H9 (cell line): ENCODE measurements around the gene VTN. TPM values are rescaled to one million over a fixed set of nuclear protein-coding genes. Genes with fewer than 3 reads are reported as not detected.
A peak's percentile ranks its signal among the peaks of the same experiment; 100 is the strongest.

Source experiments
- DNase-seq: peaks from one replicate; pipeline ENCODE4 v3.0.0-alpha.2; 2017
- H2AFZ ChIP-seq: one replicate; pipeline ENCODE4 v1.6.1; 2013; ENCODE audit warnings: mild to moderate bottlenecking, low read length, control low read depth, moderate library complexity
- H2AK5ac ChIP-seq: 2 replicates; pipeline ENCODE4 v1.6.1; 2013; ENCODE audit warnings: low read length, control low read depth, mixed read lengths; ENCODE audit not compliant: insufficient read length
- H2BK120ac ChIP-seq: one replicate; pipeline ENCODE4 v1.6.1; 2013; ENCODE audit warnings: low read depth, mild to moderate bottlenecking, low read length, control low read depth, inconsistent platforms; ENCODE audit not compliant: poor library complexity, severe bottlenecking
- H2BK12ac ChIP-seq: 2 replicates; pipeline ENCODE4 v1.6.1; 2013; ENCODE audit warnings: low read length, control low read depth, mixed read lengths, low read depth; ENCODE audit not compliant: insufficient read length
- H2BK15ac ChIP-seq: 2 replicates; pipeline ENCODE4 v1.6.1; 2013; ENCODE audit warnings: low read depth, low read length, control low read depth
- H2BK20ac ChIP-seq: one replicate; pipeline ENCODE4 v1.6.1; 2013; ENCODE audit warnings: low read depth, mild to moderate bottlenecking, low read length, control low read depth, inconsistent platforms; ENCODE audit not compliant: poor library complexity, severe bottlenecking
- H2BK5ac ChIP-seq: 2 replicates; pipeline ENCODE4 v1.6.1; 2013; ENCODE audit warnings: low read length, control low read depth, mixed read lengths; ENCODE audit not compliant: insufficient read length
- H3K14ac ChIP-seq: 2 replicates; pipeline ENCODE4 v1.6.1; 2013; ENCODE audit warnings: low read length, control low read depth; ENCODE audit not compliant: insufficient read depth
- H3K18ac ChIP-seq: 2 replicates; pipeline ENCODE4 v1.6.1; 2013; ENCODE audit warnings: low read depth, mild to moderate bottlenecking, mixed read lengths, low read length, control low read depth; ENCODE audit not compliant: insufficient read length
- H3K23ac ChIP-seq: 2 replicates; pipeline ENCODE4 v1.6.1; 2013; ENCODE audit warnings: low read length, control low read depth, mixed read lengths, low read depth; ENCODE audit not compliant: insufficient read length
- H3K23me2 ChIP-seq: 2 replicates; pipeline ENCODE4 v1.6.1; 2013; ENCODE audit warnings: low read depth, mild to moderate bottlenecking, mixed read lengths, low read length, control low read depth; ENCODE audit not compliant: insufficient read length, poor library complexity, severe bottlenecking
- H3K27ac ChIP-seq: 2 replicates; pipeline ENCODE4 v1.5.1; 2013; ENCODE audit warnings: low read length, control low read depth, mixed read lengths, low read depth; ENCODE audit not compliant: insufficient read length
- H3K27me3 ChIP-seq: 2 replicates; pipeline ENCODE4 v1.6.1; 2013; ENCODE audit warnings: low read length, control low read depth, inconsistent platforms; ENCODE audit not compliant: insufficient read depth
- H3K4ac ChIP-seq: 2 replicates; pipeline ENCODE4 v1.6.1; 2013; ENCODE audit warnings: low read depth, mild to moderate bottlenecking, control low read depth, inconsistent platforms, low read length, moderate library complexity
- H3K4me1 ChIP-seq: 2 replicates; pipeline ENCODE4 v1.6.1; 2013; ENCODE audit warnings: low read length, control low read depth, inconsistent platforms; ENCODE audit not compliant: insufficient read depth
- H3K4me2 ChIP-seq: 2 replicates; pipeline ENCODE4 v1.6.1; 2013; ENCODE audit warnings: low read length, control low read depth, mixed read lengths; ENCODE audit not compliant: insufficient read length, insufficient read depth
- H3K56ac ChIP-seq: 2 replicates; pipeline ENCODE4 v1.6.1; 2013; ENCODE audit warnings: low read depth, mild to moderate bottlenecking, mixed read lengths, low read length, control low read depth; ENCODE audit not compliant: insufficient read length
- H3K79me1 ChIP-seq: 2 replicates; pipeline ENCODE4 v1.6.1; 2013; ENCODE audit warnings: low read depth, mild to moderate bottlenecking, moderate library complexity, low read length, control low read depth, inconsistent platforms; ENCODE audit not compliant: insufficient read depth, poor library complexity, severe bottlenecking
- H3K79me2 ChIP-seq: 2 replicates; pipeline ENCODE4 v1.6.1; 2013; ENCODE audit warnings: low read length, control low read depth, inconsistent platforms; ENCODE audit not compliant: insufficient read depth
- H3K9ac ChIP-seq: 2 replicates; pipeline ENCODE4 v1.6.1; 2013; ENCODE audit warnings: low read length, control low read depth, mixed read lengths; ENCODE audit not compliant: insufficient read length; ENCODE audit errors: extremely low read depth
- H3K9me3 ChIP-seq: one replicate; pipeline ENCODE4 v1.6.1; 2013; ENCODE audit warnings: low read depth, low read length, inconsistent platforms; ENCODE audit not compliant: control insufficient read depth
- H3T11ph ChIP-seq: one replicate; pipeline ENCODE4 v1.6.1; 2013; ENCODE audit warnings: mild to moderate bottlenecking, low read length, control low read depth, inconsistent platforms
- H4K20me1 ChIP-seq: one replicate; pipeline ENCODE4 v1.6.1; 2013; ENCODE audit not compliant: control insufficient read depth, insufficient read length, insufficient read depth
- H4K5ac ChIP-seq: 2 replicates; pipeline ENCODE4 v1.6.1; 2013; ENCODE audit warnings: low read depth, mild to moderate bottlenecking, mixed read lengths, low read length, control low read depth; ENCODE audit not compliant: insufficient read length
- H4K8ac ChIP-seq: replicated peaks from 2 replicates; pipeline ENCODE4 v1.6.1; 2013; ENCODE audit warnings: low read length, control low read depth, mixed read lengths, low read depth; ENCODE audit not compliant: insufficient read length
- H4K91ac ChIP-seq: 2 replicates; pipeline ENCODE4 v1.6.1; 2013; ENCODE audit warnings: low read depth, mild to moderate bottlenecking, moderate library complexity, mixed read lengths, low read length, control low read depth; ENCODE audit not compliant: insufficient read length
- H3K27ac Mint-ChIP-seq, 3 experiments: 2 replicates in 2 of 3; 3 replicates in 1 of 3; pipeline ENCODE4 v1.8.0; 2020 to 2021; ENCODE audit warnings: mixed read lengths in 3 of 3, mild to moderate bottlenecking in 1 of 3, moderate library complexity in 1 of 3
- H3K27me3 Mint-ChIP-seq: 2 replicates; pipeline ENCODE4 v1.8.0; 2021; ENCODE audit warnings: low read depth, mild to moderate bottlenecking, moderate library complexity, mixed read lengths
- H3K36me3 Mint-ChIP-seq, 3 experiments: 2 replicates in 2 of 3; 3 replicates in 1 of 3; pipeline ENCODE4 v1.8.0; 2020 to 2021; ENCODE audit warnings: low read depth in 3 of 3, mixed read lengths in 3 of 3; ENCODE audit not compliant: insufficient read depth in 1 of 3
- H3K4me1 Mint-ChIP-seq, 2 experiments: 2 replicates each; pipeline ENCODE4 v1.8.0; 2020; ENCODE audit warnings: mixed read lengths in 2 of 2
- H3K4me3 Mint-ChIP-seq, 2 experiments: 2 replicates in 1 of 2; 3 replicates in 1 of 2; pipeline ENCODE4 v1.8.0; 2020 to 2021; ENCODE audit warnings: mild to moderate bottlenecking in 2 of 2, mixed read lengths in 2 of 2, moderate library complexity in 1 of 2
- H3K9me3 Mint-ChIP-seq, 2 experiments: 2 replicates in 1 of 2; 3 replicates in 1 of 2; pipeline ENCODE4 v1.8.0; 2020; ENCODE audit warnings: mild to moderate bottlenecking in 2 of 2, mixed read lengths in 2 of 2, moderate library complexity in 1 of 2
- WGBS: extraction: QIAGEN DNeasy Blood & Tissue Kit; methylation state at CpG from one replicate; pipeline ENCODE4 v1.1.7; 2013; ENCODE audit warnings: missing lambda C conversion rate, low lambda C conversion rate, mixed read lengths; ENCODE audit not compliant: insufficient read length; ENCODE audit errors: extremely low coverage; 5-methylcytosine and 5-hydroxymethylcytosine counted together
- total RNA-seq: library from RNA; stranded (reverse); gene quantifications from 2 replicates; pipeline ENCODE4 v1.2.1, GENCODE V29; 2021
- TF ChIP-seq, protein P1 (sequence below): fragments of 200-600 bp; sonication (generic); conservative IDR thresholded peaks from 3 replicates; pipeline ENCODE4 v1.8.0; 2021; ENCODE audit warnings: antibody characterized with exemption, mild to moderate bottlenecking

The VTN gene
- total RNA-seq, 1 experiment from 2014 or later = not detected

- Mint-ChIP-seq H3K4me1 (peaks cover 10 to 13% of the 10 kb centered on the region in 2 experiments), H3K27me3 (no peaks in the 10 kb centered on the region), H3K27ac (peak overlapping the region in 2 of 3 experiments; percentile 61 to 70; a peak in 3 of 7 replicates), H3K4me3 (no peak overlapping the region), H3K36me3 (peaks cover 22 to 40% (median 37%) of the 10 kb centered on the region in 3 experiments; a peak in 6 of 7 replicates), H3K9me3 (no peaks in the 10 kb centered on the region; a peak in 1 of 5 replicates)
- no peak overlapping the region for H3K4me2 ChIP-seq
- no peak overlapping the region for H2BK120ac ChIP-seq
- no peak overlapping the region for H3K18ac ChIP-seq
- H3K4ac ChIP-seq = no peak overlapping the region
- no CpG with 5 or more reads among the region's 5 CpGs for WGBS
- H4K20me1 ChIP-seq = no peaks in the 10 kb centered on the region
- H4K8ac ChIP-seq = no peak overlapping the region
- no peaks in the 10 kb centered on the region for H3K79me1 ChIP-seq
- no peak overlapping the region for H2BK20ac ChIP-seq
- H2AFZ ChIP-seq = no peak overlapping the region
- TF ChIP-seq, protein P1, sequence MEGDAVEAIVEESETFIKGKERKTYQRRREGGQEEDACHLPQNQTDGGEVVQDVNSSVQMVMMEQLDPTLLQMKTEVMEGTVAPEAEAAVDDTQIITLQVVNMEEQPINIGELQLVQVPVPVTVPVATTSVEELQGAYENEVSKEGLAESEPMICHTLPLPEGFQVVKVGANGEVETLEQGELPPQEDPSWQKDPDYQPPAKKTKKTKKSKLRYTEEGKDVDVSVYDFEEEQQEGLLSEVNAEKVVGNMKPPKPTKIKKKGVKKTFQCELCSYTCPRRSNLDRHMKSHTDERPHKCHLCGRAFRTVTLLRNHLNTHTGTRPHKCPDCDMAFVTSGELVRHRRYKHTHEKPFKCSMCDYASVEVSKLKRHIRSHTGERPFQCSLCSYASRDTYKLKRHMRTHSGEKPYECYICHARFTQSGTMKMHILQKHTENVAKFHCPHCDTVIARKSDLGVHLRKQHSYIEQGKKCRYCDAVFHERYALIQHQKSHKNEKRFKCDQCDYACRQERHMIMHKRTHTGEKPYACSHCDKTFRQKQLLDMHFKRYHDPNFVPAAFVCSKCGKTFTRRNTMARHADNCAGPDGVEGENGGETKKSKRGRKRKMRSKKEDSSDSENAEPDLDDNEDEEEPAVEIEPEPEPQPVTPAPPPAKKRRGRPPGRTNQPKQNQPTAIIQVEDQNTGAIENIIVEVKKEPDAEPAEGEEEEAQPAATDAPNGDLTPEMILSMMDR = no peak
- H3K23me2 ChIP-seq = peaks cover 4% of the 10 kb centered on the region
- DNase-seq = peak; percentile 32
- H3K9ac ChIP-seq = no peak overlapping the region
- H3T11ph ChIP-seq = no peak overlapping the region
- H3K56ac ChIP-seq = no peak overlapping the region
- H2AK5ac ChIP-seq = no peak overlapping the region
- H3K4me1 ChIP-seq = 0 out of 2 replicates have a peak, but pooled peaks cover 5% of the 10 kb centered on the region
- no peak overlapping the region for H4K91ac ChIP-seq
- no peaks in the 10 kb centered on the region for H3K9me3 ChIP-seq
- no peak overlapping the region for H3K23ac ChIP-seq
- no peak overlapping the region for H2BK5ac ChIP-seq
- H3K27me3 ChIP-seq = no peaks in the 10 kb centered on the region
- no peak overlapping the region for H2BK12ac ChIP-seq
- no peak overlapping the region for H2BK15ac ChIP-seq
- no peak overlapping the region for H3K27ac ChIP-seq
- no peak overlapping the region for H4K5ac ChIP-seq
- no peak overlapping the region for H3K14ac ChIP-seq
- peaks cover 2% of the 10 kb centered on the region; the same call in 1 of the 2 replicates for H3K79me2 ChIP-seq
These were observed 39.4 kb downstream of the VTN start for GRCh38 chr17:28330671-28331070.
